Measurements from ENCODE around the gene PALMD.

PALMD gene

DNA sequence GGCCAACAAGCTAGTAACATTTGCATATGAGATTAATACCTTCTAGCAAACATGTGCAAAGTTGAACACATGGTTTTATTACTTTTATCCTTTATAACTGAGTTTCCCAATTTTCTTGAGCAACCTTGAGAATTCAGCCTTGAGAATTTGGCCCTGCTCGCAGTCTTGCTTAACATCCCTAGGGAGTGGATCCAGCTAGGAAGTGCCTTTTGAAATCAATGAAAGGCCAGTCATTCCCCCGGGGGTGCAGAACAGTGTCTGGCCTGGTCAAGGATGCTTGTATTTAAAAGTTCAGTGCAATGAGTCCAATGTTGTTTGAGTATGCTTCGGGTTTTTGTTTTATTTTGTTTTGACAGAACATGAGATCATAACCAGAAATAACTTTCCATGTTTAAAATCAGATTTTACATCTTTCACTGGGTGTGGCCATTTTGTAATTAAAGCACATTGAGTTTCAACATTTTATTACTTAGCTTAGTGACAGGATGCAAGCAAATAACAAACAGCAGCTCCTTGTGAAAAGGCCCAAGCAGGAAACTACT is 16.7 kb downstream of the PALMD start:
- no peak for DNase-seq

DNA sequence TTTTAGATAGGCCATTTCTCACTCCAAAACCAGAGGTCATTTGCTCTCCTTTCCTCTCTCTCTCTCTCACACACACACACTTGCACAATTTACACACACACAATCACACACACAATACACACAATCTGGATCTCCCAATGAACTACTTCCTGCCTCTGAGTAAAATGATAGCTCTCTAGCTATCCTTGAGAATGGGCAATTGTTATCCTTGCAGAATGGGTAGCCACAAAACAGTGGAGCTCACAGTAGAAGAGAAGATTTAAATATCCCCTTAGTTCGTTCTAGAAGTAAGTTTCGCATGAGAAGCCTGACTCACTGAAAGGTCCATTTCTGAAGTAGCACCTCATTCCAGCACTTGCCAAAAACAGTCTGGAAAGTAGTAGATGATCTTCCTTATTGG is 17.6 kb downstream of the PALMD start:
- DNase-seq = no peak

DNA sequence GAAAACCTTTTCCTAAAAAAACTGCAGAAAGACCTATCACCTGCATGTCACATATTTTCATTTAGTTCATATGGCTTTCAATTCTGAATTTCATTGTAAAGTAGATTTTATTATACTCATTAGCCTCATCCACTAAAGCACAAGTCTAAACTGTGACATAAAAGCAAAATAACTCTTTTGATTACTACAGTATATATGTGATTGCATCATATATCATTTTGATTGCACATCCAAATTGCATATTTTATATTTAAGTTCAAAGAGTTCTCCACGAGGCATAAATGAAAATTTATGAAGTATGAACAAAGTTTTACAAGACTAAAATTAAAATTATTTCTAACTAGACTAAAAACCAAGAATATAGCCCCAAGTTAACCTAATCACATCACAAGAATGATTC is 19.3 kb downstream of the PALMD start:
- DNase-seq = no peak

DNA sequence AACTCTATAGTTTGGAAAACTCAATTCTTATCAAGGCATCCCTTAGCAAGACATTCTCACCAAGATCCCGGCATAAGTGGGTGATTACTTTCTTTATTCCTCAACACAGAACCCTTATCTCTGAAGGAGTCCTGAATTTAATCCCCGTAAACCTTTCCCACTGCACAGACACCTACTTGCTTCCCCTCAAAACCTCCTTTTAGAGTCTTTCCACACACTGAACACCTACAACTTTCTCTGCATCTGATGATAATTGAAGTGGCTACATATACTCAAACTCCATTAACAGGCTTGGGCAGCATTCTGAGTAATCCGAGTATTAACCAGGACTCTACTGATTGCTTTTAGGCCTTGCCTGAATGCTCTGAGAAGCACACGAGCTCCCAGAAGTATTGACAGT is 23.5 kb downstream of the PALMD start:
- DNase-seq = no peak

DNA sequence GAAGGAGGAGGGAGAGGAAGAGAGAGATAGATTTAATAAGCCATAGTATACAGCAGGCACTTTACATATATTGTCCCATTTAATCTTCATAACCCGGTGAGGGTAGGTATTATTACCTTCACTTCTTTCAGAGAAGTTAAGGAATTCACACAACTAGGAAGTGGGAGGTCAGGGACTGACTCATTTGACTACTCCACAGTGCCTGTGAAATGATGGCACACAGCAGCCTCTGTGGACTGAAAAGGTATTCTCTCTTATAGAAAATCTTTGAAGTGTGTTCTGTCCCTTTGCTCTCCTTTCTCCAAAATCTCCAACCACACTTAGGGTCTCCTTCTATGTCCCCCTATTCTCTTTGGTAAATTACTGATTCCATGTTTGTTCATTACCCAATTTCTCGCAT is 23.9 kb downstream of the PALMD start:
- DNase-seq = no peak

DNA sequence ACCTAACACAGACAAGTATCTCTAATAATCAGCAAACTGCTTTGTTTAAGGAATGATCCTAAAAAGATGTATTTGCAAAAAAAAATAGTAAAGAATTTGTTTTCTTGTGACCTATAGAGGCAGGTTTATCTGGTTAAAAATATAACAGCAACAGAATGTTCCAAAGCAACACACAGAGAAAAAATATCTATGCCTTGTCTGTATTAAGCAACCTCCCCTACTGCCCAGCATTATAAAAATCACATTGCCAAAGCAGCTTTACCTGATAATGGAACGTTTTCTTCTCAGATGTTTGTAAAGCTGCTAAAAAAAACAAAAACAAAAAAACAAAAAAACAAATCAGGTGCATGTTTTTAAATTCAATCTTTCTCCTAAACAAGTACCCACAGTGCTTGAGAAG is 24.7 kb downstream of the PALMD start:
- no peak for DNase-seq

DNA sequence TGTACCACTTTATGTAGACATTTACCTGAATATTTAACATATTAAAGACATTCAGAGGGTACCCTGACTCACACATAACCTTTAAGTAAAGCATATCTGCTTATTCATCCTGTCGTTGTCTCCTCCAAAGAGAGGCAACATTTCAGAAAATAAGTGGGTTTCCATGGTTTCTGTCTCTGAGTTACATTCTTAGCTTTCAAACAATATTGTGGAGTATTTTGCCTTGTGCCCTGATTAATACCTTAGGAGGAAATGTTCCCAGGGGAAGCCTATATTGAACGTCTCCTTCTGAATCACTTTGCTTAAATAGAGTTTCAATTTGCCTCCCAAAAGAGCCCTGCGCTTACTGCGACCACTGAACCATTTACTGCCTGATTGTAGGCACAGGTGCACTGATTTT is 26.1 kb downstream of the PALMD start:
- no peak for DNase-seq

DNA sequence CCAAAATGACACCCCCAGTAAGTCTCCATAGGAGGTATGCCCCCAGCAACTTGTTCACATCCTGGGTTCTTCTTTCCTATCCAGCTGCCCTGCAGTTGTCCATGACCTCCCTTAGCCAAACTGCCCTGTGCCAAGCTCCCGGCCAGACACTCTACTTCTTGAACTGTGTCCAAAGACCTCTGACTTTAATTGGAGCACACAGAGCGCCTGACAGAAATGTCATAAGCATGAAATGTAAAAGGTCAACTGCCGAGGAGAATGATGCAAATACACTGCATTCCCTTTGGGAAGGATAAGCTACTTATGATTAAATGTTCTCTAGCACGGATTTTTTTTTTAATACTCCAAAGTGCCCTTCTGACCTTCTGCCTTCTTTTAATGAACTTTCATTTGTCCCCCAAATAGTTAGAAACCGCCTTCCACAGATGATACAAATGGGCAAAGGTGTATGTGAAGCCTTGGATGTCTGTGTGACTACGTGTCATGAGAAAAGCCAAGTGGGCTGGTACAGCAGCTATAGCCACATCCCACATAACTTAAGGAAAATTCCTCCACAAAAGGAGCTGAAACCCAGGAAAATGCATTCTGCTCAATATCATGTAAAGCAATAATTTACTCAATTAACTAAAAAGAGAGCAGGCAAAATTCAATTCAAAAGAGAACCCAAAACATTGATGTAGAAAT is 26.8 kb downstream of the PALMD start:
- no peak for DNase-seq

DNA sequence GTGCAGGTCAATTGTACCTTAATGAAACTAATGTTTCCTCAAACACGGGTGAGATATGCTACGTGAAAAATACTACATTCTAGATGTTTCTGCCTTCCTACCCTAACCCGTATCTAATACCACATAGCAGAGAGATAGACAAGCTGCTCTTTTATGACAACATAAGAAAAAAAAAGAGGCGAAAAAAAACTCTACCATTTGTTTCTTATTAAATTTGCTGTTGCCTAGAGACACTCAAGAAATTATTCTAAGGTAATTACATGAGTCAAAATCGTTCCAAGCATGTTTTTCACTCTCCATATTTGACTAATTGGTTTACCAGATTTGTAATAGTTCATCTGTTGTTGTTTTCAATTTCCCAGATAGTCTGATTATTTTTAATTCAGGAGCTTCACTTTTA is 27.4 kb downstream of the PALMD start:
- DNase-seq = no peak

DNA sequence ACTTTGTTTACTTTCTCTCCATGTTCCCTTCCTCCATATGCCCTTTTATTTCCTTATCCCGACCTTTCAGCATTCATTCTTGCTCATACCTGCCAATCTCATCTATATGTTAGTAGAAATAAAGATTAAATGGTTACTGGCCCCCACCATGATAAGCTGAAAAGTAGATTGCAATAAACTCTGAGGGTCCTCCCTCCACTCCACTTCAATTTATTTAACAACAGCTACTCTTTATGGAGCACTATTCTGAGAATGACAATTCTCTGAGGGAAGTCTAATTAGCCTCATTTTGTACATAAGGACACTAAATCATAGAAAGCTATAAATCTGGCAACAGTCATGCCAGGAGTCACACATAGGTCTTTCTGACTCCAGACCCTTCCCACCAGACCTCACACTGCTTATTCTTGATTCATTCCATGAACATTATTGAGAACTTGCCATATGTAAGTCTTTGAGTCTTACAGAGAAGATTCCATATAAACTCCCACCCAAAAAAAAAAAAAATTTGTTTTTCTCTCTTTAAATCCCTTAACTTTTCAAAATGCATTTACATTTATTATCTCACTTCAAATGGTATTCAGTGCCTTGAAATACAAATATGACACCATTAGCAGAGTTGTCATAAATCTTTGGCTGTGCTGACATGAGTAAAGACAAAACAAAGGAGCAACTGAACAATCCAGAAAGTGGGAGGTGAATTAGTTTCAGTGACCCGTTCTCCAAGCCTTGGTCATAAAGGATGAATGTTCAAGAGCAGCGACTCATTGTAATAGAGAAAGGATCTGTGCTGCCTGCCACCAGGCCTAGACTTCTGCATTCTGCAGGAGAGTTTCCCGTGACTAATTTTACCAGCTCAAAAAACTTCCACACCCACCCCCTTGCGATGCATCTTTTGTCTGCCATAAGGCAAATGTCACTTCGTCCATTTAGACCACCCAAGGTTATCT is 28.5 kb downstream of the PALMD start:
- DNase-seq = no peak

DNA sequence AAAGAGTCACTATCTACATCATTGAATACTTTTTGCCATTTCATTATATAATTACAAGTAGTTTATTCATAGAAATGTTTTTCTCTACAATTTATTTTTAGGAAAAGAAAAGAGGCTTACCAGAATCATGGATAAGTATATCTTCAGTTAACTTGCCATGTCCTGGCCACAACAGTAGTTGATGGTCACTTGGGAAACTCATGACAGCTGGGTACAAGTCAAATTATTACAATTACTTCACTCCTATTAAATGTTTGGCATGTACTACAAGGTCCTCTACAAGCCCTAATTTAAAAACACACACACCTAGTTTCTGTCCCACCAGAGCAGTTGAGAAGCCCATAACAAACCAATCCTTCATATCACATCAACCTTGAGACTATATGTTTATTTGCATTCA is 29.4 kb downstream of the PALMD start:
- no peak for DNase-seq

DNA sequence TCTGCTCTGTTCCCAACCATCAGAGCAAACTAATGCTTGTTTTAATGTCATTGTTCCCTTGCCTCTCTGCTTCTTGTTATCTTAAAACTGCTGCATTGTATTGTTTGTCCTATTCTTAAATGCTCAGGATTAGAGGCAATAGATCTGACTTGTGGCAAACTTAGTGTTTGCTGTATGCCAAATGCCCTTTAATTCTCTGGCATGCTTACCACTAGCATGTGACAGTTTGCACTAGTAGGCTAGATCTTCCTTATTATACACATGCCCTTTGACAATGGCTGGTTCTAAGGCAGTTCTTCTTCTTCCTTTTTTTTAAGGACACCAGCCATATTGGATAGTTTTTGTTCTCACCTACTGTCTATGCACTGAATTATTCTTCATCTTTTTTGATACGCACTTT is 30.1 kb downstream of the PALMD start:
- DNase-seq = no peak

DNA sequence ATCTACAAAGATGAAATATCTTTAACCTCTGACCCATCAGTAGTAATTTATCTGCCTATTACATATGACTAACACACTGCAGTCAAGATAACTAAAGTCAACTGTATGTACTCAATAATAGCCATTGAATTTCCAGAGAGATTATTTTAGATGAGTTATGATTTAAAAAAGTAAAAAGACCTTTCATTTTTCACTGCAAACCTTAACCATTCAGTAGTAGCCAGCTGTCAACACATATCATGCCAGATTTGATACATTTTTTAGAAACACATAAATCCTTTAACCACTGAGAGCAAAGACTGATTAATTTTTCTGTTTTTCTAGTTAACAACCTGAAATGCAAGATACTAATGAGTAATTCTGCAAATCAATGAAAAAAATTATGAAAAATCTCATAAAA is 31.0 kb downstream of the PALMD start:
- no peak for DNase-seq

DNA sequence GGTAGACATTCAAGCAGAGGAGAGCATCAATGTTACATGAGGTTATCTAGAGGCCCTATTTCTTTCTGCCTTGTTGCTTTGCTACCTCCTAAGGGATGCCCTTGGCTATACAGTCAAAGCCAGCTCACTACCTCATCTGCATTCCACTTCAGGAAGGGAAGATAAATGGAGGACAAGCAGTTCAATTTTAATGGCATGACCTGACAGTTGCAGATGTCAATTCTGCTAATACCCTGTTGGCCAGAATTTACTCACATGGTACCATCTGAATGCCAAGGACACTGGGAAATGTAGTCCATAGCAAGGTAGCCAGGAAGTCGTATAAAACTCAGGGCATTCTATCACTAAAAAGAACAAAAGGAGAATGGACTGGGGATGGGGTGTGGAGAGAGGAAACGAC is 31.5 kb downstream of the PALMD start:
- no peak for DNase-seq

DNA sequence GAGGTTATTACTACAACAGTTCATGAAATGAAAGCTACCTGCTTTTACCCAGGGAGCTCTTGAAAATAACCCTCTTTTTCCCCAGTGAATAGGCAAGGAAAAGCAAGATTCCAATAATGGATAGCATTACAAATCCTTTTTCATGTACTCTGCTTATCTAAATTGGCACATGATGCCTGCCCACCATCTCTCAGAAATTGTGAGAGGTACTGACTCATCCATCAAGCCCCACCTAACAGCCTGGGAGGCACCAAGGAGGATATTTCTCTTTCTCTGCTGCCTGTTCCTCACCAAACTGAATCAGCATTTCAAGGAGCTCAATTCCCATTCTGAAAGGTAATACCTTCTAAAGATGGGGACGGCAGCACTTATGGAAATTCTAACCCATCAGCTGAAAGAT is 34.4 kb downstream of the PALMD start:
- no peak for DNase-seq

DNA sequence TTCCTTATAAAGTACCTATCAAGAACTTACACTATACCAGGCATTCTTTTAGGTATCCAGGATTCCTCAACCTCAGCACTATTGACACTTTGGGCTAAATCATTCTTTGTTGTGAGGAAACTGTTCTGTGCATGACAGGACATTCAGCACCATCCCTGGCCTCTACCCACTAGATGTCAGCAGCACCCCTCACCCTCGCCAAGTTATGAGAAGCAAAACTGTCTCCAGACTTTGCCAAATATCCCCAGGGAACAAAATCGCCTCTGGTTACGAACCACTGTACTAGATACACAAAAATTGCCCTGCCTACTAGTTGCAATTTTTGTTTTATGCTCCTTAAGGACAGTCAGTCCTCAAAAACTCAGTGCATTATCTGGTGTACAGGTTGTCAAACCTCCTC is 35.7 kb downstream of the PALMD start:
- DNase-seq = no peak

DNA sequence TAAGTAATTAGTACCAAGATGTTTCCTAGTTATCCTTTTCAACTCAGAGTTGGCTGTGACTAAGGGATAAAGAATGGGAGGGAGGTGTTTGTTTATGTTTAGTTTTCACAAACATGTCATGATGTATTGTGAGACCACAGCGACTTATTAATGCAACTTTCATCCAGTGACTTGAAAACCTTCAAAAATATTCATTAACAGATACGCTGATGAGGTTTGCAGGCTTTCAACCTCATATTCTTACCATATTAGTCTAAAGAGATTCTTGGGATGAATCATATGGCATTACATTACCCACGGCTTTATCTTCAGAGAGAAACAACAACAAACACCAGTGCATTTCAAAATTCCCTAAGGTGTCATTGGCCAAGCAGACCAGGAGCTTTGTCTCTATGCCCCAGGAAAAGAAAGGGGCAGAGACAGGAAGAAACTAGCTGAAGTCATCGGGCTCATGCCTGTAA is 36.4 kb downstream of the PALMD start:
- DNase-seq = peak in 1 of 2 experiments; percentile 58

DNA sequence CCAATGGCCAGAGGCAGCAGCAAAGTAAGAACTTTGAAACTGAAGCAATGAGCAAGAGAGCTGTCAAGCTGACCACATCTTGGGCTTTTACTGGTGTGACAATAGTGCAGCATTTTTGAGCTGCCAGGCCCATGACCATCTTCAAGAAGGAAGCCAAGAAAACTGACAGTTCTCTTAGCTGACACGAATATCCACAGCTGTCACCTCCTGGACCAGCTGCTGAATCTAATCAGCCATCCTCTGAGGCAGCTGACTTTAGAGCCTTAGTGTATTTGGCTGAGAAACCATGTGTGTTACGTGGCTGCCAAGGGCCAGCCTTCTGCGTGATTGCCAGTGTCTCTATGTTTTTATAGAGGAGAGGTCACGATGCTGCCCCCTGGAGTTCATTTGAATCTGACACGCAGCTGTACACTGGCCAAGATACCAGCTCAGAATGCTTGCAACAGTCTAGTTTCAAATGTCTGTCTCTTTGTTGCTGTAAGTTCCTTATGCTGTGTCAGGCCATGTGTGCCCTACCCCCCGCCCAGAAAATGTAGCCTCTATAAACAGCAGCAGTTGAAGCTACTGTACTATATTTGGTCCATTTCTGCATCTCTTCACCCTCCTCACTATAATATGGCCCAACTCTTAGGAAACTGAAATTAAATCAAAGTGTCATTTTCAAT is 39.7 kb downstream of the PALMD start:
- peak in 1 of 2 experiments; percentile 32 for DNase-seq

DNA sequence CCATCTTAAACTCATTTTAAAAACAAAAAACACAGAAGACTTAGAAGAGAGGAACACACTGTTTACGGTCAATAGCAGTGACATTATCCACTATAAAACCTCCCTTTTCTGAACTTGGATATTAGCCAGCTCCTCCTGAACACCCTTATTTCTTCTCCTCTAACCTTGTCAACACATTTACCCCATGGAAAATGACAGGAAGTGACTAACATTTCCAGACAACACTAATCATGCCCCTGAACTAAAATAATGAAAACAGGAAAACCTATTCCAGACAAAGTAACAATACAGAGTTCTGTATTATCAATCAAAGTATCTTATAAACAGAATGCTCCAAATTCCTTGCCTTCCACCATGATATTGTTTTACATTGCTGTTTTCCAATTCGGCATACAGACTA is 45.3 kb downstream of the PALMD start:
- DNase-seq = no peak

DNA sequence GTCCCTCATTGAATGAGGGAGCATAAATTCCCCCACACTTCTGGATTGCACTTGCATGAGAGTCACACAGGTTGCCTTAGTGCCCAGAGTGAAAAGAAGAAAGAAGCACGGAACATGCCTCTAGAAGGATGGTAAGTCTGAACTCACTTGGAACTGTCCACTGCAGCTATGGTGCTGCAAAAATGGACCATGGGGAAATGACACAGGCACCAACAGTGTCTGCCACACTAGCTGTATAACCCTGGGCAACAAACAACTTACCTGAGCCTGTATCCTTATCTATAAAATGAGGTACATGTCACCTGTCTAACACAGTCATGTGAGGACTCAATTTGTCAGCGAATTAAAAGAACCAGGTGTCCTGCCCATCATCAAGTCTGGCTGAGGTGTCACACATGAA is 50.7 kb downstream of the PALMD start:
- no peak for DNase-seq

DNA sequence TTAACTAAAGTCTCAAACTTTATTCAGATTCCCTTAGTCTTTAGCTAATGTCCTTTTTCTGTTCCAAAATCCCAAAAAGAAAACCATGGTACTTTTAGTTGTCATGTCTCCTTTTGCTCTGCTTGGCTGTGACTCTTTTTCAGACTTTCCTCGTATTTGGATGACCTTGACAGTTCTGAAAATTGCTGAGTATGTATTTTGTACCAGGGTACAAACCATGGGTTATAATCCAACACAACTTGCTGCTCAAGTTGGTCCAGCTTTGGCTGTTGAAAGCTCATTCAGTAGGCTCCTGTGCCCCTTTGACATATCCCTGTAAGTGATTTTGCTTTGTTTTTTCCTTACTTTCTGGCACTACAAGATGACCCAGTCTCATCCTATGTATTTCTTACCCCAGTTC is 51.7 kb downstream of the PALMD start:
- DNase-seq = no peak

DNA sequence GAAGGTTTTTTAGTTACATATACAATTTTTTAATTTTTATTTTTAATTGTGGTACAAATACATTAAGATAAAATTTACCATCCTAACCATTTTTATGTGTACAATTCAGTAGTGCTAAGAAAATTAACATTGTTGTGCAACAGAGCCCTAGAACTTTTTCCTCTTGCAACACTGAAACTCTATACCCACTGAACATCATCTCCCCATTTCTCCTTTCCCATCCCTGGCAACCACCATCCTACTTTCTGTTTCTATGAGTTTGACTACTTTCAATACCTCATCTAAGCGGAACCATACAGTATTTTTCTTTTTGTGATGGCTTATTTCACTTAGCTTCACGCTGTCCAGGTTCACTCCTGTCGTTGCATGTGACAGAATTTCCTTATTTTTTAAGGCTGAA is 54.1 kb downstream of the PALMD start:
- no peak for DNase-seq

DNA sequence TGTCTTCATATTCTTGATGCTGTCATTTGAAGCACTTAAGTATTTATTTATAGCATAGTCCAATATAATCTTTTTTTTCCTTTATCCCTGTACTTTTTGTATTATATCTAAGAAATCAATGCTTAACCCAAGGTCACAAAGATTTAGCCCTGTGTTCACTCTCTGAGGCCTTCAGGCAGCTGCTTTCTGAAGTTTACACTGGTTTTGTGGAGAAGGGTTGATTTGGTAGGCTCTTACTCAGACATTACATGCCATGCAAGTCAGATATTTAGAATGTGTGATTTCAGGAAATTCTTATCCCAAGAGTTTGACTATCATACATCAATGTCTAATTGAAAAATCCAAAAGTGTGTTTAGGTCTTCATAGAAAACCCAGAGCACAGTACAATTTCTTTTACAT is 56.3 kb downstream of the PALMD start:
- DNase-seq = no peak
